ENCODE measurements around the gene B3GAT1. TPM values are rescaled to one million over a fixed set of nuclear protein-coding genes. Genes with fewer than 3 reads are reported as not detected.

Gene B3GAT1
- polyA plus RNA-seq, 1 donor from 2014 or later, result 28.2 TPM

DNA sequence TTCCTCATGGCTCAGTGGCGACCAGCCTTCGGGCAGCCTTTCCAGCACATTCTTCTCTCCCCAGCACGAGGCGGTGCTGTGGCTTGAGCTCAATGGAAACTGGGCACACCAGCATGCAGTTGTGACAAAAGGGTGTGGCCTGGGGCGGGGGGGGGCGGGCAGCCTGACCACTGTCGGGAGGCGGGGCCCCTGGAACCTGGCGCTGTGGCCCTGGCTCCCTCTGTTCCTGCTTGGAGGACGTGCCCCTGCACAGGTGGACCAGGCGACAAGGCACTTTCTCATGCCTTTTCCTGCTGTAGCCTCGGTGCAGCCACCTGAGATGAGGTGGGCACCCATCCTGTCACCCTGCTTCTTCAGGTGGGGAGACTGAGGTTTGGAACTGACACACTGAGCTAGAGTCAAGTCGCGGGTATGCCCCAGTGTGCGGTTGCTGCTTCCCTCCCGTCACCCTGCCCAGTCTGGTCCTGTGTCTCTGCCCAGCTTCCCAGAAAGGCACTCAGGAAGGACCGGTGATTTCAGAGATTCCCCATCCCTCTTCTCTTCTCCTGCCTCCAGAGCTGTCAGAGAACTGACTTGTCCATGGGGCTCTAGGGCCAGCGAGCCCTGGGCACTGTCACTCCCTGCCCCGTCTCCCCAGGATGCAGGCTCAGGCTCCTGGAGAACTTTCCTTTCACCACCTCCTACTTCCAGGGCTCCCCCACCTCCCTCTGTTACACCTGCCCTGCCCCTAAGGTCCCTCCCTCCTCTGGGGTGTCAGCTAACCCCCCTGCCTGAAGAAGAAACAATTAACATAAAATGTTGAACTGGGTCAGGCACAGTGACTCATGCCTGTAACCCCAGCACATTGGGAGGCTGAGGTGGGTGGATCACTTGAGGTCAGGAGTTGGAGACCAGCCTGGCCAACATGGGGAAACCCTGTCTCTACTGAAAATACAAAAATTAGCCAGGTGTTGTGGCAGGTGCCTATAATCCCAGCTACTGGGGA is 9.9 kb downstream of the B3GAT1 start:
- no peaks in the 10 kb centered on the region for H3K27me3 ChIP-seq (ENCODE audit: insufficient read depth, low read depth, low read length)
- H3K79me2 ChIP-seq (replicated peaks; ENCODE audit: insufficient read depth, low read length), result peaks cover 43% of the 10 kb centered on the region
- no peak overlapping the region for H3K27ac ChIP-seq (ENCODE audit: low read length)
- H3K4me2 ChIP-seq (ENCODE audit: low read length), result no peak overlapping the region
- H3K36me3 ChIP-seq (ENCODE audit: insufficient read depth, low read length), result no peaks in the 10 kb centered on the region
- TF ChIP-seq EZH2 (IDR thresholded peaks at IDR 0.05; ENCODE audit: borderline replicate concordance, insufficient read depth, low read length, poor library complexity, severe bottlenecking) (no peak), SMC3 (conservative IDR thresholded peaks at IDR 0.05; ENCODE audit: poor library complexity) (no peak), EP300 (conservative IDR thresholded peaks at IDR 0.05; ENCODE audit: poor library complexity, severe bottlenecking) (no peak), MXI1 (conservative IDR thresholded peaks at IDR 0.05; ENCODE audit: poor library complexity, severe bottlenecking) (no peak), POLR2AphosphoS5 (IDR thresholded peaks at IDR 0.05) (no peak), RAD21 (conservative IDR thresholded peaks at IDR 0.05) (no peak), TAF1 (IDR thresholded peaks at IDR 0.05; ENCODE audit: low read depth) (no peak)
- TF ChIP-seq, protein P1, sequence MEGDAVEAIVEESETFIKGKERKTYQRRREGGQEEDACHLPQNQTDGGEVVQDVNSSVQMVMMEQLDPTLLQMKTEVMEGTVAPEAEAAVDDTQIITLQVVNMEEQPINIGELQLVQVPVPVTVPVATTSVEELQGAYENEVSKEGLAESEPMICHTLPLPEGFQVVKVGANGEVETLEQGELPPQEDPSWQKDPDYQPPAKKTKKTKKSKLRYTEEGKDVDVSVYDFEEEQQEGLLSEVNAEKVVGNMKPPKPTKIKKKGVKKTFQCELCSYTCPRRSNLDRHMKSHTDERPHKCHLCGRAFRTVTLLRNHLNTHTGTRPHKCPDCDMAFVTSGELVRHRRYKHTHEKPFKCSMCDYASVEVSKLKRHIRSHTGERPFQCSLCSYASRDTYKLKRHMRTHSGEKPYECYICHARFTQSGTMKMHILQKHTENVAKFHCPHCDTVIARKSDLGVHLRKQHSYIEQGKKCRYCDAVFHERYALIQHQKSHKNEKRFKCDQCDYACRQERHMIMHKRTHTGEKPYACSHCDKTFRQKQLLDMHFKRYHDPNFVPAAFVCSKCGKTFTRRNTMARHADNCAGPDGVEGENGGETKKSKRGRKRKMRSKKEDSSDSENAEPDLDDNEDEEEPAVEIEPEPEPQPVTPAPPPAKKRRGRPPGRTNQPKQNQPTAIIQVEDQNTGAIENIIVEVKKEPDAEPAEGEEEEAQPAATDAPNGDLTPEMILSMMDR (IDR thresholded peaks at IDR 0.05; ENCODE audit: poor library complexity, severe bottlenecking), result no peak
- TF ChIP-seq, protein P2, sequence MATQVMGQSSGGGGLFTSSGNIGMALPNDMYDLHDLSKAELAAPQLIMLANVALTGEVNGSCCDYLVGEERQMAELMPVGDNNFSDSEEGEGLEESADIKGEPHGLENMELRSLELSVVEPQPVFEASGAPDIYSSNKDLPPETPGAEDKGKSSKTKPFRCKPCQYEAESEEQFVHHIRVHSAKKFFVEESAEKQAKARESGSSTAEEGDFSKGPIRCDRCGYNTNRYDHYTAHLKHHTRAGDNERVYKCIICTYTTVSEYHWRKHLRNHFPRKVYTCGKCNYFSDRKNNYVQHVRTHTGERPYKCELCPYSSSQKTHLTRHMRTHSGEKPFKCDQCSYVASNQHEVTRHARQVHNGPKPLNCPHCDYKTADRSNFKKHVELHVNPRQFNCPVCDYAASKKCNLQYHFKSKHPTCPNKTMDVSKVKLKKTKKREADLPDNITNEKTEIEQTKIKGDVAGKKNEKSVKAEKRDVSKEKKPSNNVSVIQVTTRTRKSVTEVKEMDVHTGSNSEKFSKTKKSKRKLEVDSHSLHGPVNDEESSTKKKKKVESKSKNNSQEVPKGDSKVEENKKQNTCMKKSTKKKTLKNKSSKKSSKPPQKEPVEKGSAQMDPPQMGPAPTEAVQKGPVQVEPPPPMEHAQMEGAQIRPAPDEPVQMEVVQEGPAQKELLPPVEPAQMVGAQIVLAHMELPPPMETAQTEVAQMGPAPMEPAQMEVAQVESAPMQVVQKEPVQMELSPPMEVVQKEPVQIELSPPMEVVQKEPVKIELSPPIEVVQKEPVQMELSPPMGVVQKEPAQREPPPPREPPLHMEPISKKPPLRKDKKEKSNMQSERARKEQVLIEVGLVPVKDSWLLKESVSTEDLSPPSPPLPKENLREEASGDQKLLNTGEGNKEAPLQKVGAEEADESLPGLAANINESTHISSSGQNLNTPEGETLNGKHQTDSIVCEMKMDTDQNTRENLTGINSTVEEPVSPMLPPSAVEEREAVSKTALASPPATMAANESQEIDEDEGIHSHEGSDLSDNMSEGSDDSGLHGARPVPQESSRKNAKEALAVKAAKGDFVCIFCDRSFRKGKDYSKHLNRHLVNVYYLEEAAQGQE (IDR thresholded peaks at IDR 0.05; ENCODE audit: borderline replicate concordance), result no peak
- no peak overlapping the region for H3K9ac ChIP-seq (ENCODE audit: low read length)
- no peaks in the 10 kb centered on the region for H4K20me1 ChIP-seq (ENCODE audit: insufficient read depth)
- peaks cover 6% of the 10 kb centered on the region for H3K9me3 ChIP-seq (ENCODE audit: low read length)
- H2AFZ ChIP-seq (ENCODE audit: low read depth, low read length), result no peak overlapping the region
- no peaks in the 10 kb centered on the region for H3K9me2 ChIP-seq (ENCODE audit: insufficient read depth, low read length)
- no peaks in the 10 kb centered on the region for H3F3A ChIP-seq (ENCODE audit: insufficient read depth, low read length, poor library complexity, severe bottlenecking)
- H3K4me3 ChIP-seq (ENCODE audit: low read length), result no peak overlapping the region

- Histone ChIP-seq H3K79me2 (replicated peaks; ENCODE audit: insufficient read depth, low read length) (peaks cover 36% of the 10 kb centered on the region), H3K27ac (ENCODE audit: low read length) (no peak overlapping the region), H3K27me3 (ENCODE audit: insufficient read depth, low read depth, low read length) (no peaks in the 10 kb centered on the region), H3K9ac (ENCODE audit: low read length) (no peak overlapping the region), H3K4me3 (ENCODE audit: low read length) (no peak overlapping the region), H3K4me2 (ENCODE audit: low read length) (no peak overlapping the region), H3K9me2 (ENCODE audit: insufficient read depth, low read length) (no peaks in the 10 kb centered on the region), H3K9me3 (ENCODE audit: low read length) (peaks cover 6% of the 10 kb centered on the region), H4K20me1 (ENCODE audit: insufficient read depth) (no peaks in the 10 kb centered on the region), H2AFZ (ENCODE audit: low read depth, low read length) (no peak overlapping the region), H3F3A (ENCODE audit: insufficient read depth, low read length, poor library complexity, severe bottlenecking) (no peaks in the 10 kb centered on the region), H3K36me3 (ENCODE audit: insufficient read depth, low read length) (no peaks in the 10 kb centered on the region)
- TF ChIP-seq POLR2AphosphoS5 (IDR thresholded peaks at IDR 0.05) (no peak), EZH2 (IDR thresholded peaks at IDR 0.05; ENCODE audit: borderline replicate concordance, insufficient read depth, low read length, poor library complexity, severe bottlenecking) (no peak), EP300 (conservative IDR thresholded peaks at IDR 0.05; ENCODE audit: poor library complexity, severe bottlenecking) (no peak), TAF1 (IDR thresholded peaks at IDR 0.05; ENCODE audit: low read depth) (no peak), SMC3 (conservative IDR thresholded peaks at IDR 0.05; ENCODE audit: poor library complexity) (no peak), RAD21 (conservative IDR thresholded peaks at IDR 0.05) (no peak), MXI1 (conservative IDR thresholded peaks at IDR 0.05; ENCODE audit: poor library complexity, severe bottlenecking) (no peak)
- TF ChIP-seq, protein P1 (IDR thresholded peaks at IDR 0.05; ENCODE audit: poor library complexity, severe bottlenecking), result no peak
- TF ChIP-seq, protein P2 (IDR thresholded peaks at IDR 0.05; ENCODE audit: borderline replicate concordance), result no peak
Measured at GRCh38 chr11:134399996-134400395, 12.0 kb downstream of the B3GAT1 start.
